ENCODE measurements around the gene KLHL14. TPM values are rescaled to one million over a fixed set of nuclear protein-coding genes. Genes with fewer than 3 reads are reported as not detected.

KLHL14 gene
- total RNA-seq, 1 donor from 2014 or later: 7.0 TPM

GRCh38 chr18:32805354-32805753 lies 32.5 kb upstream of the KLHL14 start:
- no peak overlapping the region for H3K4me3 Mint-ChIP-seq (ENCODE audit: low read depth)
- H3K27ac Mint-ChIP-seq: no peak overlapping the region
- H3K36me3 Mint-ChIP-seq (ENCODE audit: insufficient read depth): no peaks in the 10 kb centered on the region
- H3K27me3 Mint-ChIP-seq: peaks cover 20% of the 10 kb centered on the region
- H3K9me3 Mint-ChIP-seq (ENCODE audit: low read depth): no peaks in the 10 kb centered on the region
- peaks cover 39% of the 10 kb centered on the region for H3K4me1 Mint-ChIP-seq (ENCODE audit: low read depth)
- TF ChIP-seq CTCF (IDR thresholded peaks at IDR 0.05; ENCODE audit: unreplicated experiment): no peak
- no peak for DNase-seq (ENCODE audit: low spot score, unreplicated experiment)

GRCh38 chr18:32804134-32804888 lies 31.5 kb upstream of the KLHL14 start:
- Mint-ChIP-seq H3K27me3 (peaks cover 18% of the 10 kb centered on the region), H3K9me3 (ENCODE audit: low read depth) (no peaks in the 10 kb centered on the region), H3K36me3 (ENCODE audit: insufficient read depth) (no peaks in the 10 kb centered on the region), H3K4me1 (ENCODE audit: low read depth) (peaks cover 39% of the 10 kb centered on the region), H3K4me3 (ENCODE audit: low read depth) (no peak overlapping the region), H3K27ac (peak overlapping the region; percentile 98)
- no peak for TF ChIP-seq CTCF (IDR thresholded peaks at IDR 0.05; ENCODE audit: unreplicated experiment)
- no peak for DNase-seq (ENCODE audit: low spot score, unreplicated experiment)

- Mint-ChIP-seq H3K36me3 (ENCODE audit: insufficient read depth) (no peaks in the 10 kb centered on the region), H3K27ac (peak overlapping the region; percentile 98), H3K4me3 (ENCODE audit: low read depth) (peak overlapping the region; percentile 51), H3K27me3 (peaks cover 10% of the 10 kb centered on the region), H3K4me1 (ENCODE audit: low read depth) (peaks cover 39% of the 10 kb centered on the region), H3K9me3 (ENCODE audit: low read depth) (peaks cover 2% of the 10 kb centered on the region)
- no peak for TF ChIP-seq CTCF (IDR thresholded peaks at IDR 0.05; ENCODE audit: unreplicated experiment)
- DNase-seq (ENCODE audit: low spot score, unreplicated experiment): peak; percentile 25
Measured at GRCh38 chr18:32803568-32803967, 30.7 kb upstream of the KLHL14 start.

GRCh38 chr18:32802591-32803451 lies 30.0 kb upstream of the KLHL14 start:
- Mint-ChIP-seq H3K27ac (peak overlapping the region; percentile 98), H3K27me3 (peaks cover 5% of the 10 kb centered on the region), H3K9me3 (ENCODE audit: low read depth) (peaks cover 5% of the 10 kb centered on the region), H3K4me3 (ENCODE audit: low read depth) (no peak overlapping the region), H3K4me1 (ENCODE audit: low read depth) (peaks cover 39% of the 10 kb centered on the region), H3K36me3 (ENCODE audit: insufficient read depth) (peaks cover 2% of the 10 kb centered on the region)
- TF ChIP-seq CTCF (IDR thresholded peaks at IDR 0.05; ENCODE audit: unreplicated experiment): no peak
- no peak for DNase-seq (ENCODE audit: low spot score, unreplicated experiment)

- H3K4me1 Mint-ChIP-seq (ENCODE audit: low read depth): peaks cover 39% of the 10 kb centered on the region
- H3K9me3 Mint-ChIP-seq (ENCODE audit: low read depth): peaks cover 18% of the 10 kb centered on the region
- no peak for DNase-seq (ENCODE audit: low spot score, unreplicated experiment)
- H3K4me3 Mint-ChIP-seq (ENCODE audit: low read depth): no peak overlapping the region
- no peak for TF ChIP-seq CTCF (IDR thresholded peaks at IDR 0.05; ENCODE audit: unreplicated experiment)
- H3K36me3 Mint-ChIP-seq (ENCODE audit: insufficient read depth): peaks cover 5% of the 10 kb centered on the region
- H3K27ac Mint-ChIP-seq: no peak overlapping the region
- H3K27me3 Mint-ChIP-seq: no peaks in the 10 kb centered on the region
Measured at GRCh38 chr18:32801228-32801627, 28.4 kb upstream of the KLHL14 start.
